GM12874 (cell line): Measurements from ENCODE around the gene ZBED4.

ENCODE experiments used
- TF ChIP-seq, protein P1 (sequence below): IDR thresholded peaks from 2 replicates; pipeline ENCODE4 v1.5.1; 2011; ENCODE audit warnings: low read depth, mild to moderate bottlenecking, control low read depth, low read length, moderate library complexity; ENCODE audit not compliant: insufficient read depth

ZBED4 gene

DNA sequence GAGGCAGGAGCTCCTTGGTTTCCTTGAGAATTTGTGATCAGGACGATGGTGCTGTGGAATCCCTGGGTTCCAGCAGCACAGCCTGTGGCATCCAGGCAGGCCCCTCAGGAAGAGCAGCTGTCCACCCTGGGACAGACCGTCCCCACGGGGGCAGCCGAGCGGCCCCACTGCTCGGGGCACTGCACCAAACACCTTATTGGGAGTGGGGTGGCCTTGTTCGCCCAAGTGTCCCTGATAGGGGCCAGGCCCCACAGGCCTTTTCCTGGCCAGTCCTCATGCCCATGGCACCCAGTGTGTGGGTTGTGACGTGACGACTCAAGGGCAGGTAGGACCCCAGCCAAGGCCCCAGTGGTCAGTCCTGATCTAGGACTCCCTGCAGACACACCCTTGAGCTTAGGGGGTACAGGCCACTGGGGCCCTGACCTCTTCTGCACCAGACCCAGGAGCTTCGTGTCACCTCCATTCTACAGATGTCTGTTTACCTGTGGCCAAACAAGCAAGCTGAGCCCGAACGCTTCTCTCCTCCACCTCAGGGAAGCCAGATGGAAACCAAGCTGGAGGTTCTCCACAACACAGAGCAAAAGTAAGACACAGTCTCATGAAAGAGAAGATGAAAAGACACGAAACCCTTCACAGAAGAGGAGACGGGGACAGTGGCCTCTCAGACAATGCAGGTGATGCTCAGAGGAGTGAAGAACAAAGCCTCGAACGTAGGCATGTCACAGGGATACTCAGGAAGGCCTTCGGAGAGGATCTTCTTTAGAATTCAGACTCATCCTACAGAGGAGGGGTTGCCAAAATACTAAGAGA is 24.4 kb upstream of the ZBED4 start:
- TF ChIP-seq, protein P1, sequence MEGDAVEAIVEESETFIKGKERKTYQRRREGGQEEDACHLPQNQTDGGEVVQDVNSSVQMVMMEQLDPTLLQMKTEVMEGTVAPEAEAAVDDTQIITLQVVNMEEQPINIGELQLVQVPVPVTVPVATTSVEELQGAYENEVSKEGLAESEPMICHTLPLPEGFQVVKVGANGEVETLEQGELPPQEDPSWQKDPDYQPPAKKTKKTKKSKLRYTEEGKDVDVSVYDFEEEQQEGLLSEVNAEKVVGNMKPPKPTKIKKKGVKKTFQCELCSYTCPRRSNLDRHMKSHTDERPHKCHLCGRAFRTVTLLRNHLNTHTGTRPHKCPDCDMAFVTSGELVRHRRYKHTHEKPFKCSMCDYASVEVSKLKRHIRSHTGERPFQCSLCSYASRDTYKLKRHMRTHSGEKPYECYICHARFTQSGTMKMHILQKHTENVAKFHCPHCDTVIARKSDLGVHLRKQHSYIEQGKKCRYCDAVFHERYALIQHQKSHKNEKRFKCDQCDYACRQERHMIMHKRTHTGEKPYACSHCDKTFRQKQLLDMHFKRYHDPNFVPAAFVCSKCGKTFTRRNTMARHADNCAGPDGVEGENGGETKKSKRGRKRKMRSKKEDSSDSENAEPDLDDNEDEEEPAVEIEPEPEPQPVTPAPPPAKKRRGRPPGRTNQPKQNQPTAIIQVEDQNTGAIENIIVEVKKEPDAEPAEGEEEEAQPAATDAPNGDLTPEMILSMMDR = no peak

DNA sequence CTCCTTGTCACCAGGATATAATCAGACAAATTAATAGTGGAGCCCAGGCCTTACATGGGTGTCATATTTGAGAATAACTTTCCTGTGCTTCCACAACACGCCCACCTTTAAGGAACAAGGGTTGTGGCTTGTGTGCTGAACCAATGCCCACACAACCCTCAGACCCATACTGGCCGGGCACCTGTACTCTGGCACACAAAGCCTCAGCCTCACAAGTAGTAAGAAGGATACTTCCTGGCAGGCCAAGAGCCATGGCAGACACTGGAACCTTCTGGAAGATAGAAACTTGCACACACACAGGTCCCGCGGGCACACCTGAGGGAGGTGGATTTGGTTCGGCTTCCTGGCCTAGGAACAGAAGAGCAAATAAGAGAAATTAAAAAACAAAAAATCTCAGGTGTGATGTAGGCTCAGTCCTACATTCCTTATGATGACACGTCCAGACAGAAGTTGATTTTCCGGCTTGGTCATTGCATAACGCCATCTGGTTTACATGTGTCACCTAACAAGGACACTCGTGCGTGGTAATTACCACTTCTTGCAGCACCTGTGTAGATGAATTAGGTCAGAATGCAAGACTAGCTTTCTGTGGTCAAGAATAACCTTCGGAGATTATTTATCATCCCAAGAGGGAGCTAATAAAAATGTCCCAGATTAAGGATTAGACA is 20.2 kb upstream of the ZBED4 start:
- TF ChIP-seq, protein P1 = no peak

DNA sequence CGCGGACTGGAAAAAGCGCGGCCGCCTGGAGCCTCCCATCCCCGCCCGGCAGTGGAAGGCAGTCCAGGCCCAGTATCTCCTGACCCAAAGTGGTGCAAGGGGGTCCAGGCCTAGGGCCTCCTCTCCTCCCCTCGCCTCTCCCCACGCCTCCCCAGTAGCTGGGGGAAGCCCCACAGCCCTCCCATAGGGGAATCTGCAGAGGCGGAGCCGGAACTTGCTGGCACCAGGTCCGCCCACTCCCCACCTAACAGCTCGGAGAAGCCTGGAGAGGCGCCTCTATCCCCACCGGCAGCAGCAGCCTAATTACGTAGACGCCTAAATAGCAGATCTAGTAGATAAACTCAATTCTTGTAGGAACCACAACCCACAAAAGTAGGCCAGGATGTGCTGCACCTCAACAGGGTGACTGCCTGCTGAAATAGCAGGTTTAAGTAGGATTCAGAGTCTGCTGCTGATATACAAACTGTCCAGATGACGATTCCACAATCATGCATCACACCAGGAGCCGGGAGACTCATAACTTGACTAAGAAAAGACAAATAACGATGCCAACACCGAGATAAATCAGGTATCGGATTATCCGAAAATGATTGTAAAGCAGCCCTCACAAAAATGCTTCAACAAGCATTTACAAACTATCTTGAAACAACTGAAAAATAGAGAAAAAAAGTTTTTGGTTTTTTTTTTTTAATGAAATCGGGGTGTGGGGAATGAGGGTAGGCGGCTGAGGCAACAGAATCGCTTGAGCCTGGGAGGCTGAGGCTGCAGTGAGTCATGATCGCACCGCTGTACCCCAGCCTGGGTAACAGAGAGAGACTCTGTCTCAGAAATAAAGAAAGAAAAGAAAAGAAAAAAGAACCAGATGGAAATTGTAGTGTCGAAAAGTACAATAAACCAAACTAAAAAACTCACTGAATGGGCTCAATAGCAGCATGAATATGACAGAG is 14.6 kb upstream of the ZBED4 start:
- TF ChIP-seq, protein P1 = no peak

DNA sequence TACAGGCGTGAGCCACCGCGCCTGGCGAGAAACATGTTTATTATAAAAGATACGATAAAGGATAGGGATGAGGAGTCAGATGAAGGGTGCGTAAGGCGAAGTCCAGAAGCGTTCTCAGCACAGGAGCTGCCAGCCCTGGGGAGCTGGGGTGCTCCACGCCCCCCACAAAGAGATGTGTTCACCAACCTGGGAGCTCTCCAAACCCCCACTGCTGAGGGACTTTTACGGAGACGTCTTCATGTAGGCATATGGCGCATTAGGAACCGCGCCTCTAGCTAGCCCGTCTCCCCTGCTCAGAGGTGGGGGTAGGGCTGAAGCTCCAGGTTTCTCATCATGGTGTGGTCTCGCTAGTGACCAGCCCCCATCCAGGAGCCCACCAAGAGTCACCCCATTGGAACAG is 8.4 kb upstream of the ZBED4 start:
- TF ChIP-seq, protein P1 = no peak

DNA sequence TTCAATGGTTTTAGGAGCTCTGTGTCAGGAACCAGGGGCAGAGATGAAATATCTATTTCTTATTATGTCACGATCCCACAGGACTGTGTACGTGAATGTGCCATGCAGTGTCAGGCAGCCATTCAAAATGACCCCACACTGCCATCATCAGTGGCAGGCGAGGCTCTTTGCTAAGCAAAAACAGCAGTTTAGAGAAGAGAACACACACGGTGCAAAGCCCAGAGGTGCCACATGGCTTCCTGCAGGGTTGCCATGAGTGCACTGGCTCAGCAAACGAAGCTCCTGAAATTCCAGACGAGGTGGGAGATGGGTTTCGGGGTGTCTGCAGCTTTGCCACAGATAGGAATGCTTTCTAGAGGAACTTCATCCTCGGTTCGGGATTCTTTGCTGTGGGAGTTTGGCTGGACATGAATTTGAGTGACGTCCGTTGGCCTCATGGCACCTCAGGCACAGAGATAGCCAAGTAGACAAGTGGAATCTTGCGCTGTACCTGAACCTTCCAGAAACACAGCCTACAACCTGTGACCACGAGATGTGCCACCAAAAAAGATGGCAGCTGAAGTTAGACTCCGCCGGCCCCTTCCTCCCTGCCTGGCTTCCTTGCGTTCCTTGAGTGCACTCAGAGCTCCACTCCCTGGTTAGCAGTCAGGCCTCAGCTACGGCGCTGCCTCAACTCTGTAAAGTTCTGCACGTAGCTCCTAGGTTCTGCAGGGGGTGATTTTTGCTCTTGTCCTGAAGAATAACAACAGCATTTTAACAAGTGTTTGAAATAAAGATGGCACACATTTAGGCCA is 7.8 kb upstream of the ZBED4 start:
- TF ChIP-seq, protein P1 = no peak

DNA sequence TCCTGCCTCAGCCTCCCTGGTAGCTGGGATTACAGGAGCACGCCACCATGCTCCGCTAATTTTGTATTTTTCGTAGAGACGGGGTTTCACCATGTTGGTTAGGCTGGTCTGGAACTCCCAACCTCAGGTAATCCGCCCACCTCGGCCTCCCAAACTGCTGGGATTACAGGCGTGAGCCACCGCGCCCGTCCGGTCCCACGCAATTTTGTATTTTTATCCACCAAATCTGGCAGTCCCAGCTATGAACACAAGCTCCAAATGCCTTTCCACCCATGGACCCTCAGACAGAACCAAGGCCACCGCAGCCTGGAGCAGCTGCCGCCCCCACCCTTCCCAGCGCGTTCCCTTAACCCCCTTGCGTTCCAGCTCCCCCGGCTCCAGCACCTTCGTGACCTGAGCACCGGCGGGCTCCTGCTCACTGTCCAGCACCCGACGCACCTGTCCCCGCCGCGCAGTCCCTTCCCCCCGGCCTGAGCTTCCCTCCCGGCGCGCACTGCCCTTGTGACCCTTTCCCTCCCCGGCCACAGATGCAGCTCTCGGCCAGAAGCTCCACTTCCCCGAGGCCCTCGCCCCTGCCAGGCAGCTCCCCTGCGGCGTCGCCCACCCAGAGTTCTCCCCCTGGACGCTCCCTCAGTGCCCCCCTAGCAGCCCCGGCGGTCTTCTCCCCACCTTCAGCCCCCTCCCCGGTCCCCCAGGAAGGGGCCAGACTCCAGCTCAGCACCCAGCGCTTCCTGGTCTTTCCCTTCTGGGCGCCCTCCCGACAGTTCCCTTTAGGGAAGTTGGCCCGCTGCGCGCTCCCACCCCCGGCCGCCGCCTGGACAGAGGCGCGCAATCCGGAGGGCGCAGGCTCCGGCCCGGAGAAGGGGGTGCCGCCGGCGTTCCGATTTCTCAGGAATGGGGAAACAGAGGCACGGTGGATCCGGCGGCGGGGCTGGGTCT is 5.6 kb upstream of the ZBED4 start:
- TF ChIP-seq, protein P1 = no peak
